WTC11 (cell line): ENCODE data around the gene SEC16A. TPM values are rescaled to one million over a fixed set of nuclear protein-coding genes. Genes with fewer than 3 reads are reported as not detected.

Source experiments
- ATAC-seq: fragments of 200-7000 bp; cut with Tn5 transposase; 2 replicates; pipeline ENCODE4 v1.10.0; 2021; ENCODE audit warnings: mild to moderate bottlenecking, moderate library complexity
- CTCF ChIA-PET: fragments of 300-600 bp; sonication (Branson Sonifier 250); formaldehyde crosslinking; loops from one replicate; lab custom pipeline; 2021; ENCODE audit warnings: antibody characterized with exemption; lab: Charles Lee
- POLR2A ChIA-PET: fragments of 350-600 bp; sonication (Branson Sonifier 250); formaldehyde crosslinking; loops from one replicate; lab custom pipeline; 2021; ENCODE audit warnings: antibody characterized with exemption; lab: Charles Lee
- DNase-seq: peaks from one replicate; pipeline ENCODE4 v3.0.0; 2021; ENCODE audit warnings: low spot score
- H3K27ac Mint-ChIP-seq: 2 replicates; pipeline ENCODE4 v1.8.0; 2021; ENCODE audit warnings: mixed read lengths
- H3K27me3 Mint-ChIP-seq: 2 replicates; pipeline ENCODE4 v1.8.0; 2021; ENCODE audit warnings: low read depth, mild to moderate bottlenecking, moderate library complexity, mixed read lengths
- H3K36me3 Mint-ChIP-seq: 2 replicates; pipeline ENCODE4 v1.8.0; 2021; ENCODE audit warnings: mixed read lengths
- H3K4me1 Mint-ChIP-seq: 2 replicates; pipeline ENCODE4 v1.8.0; 2022; ENCODE audit warnings: mixed read lengths
- H3K4me3 Mint-ChIP-seq: 2 replicates; pipeline ENCODE4 v1.8.0; 2021; ENCODE audit warnings: mild to moderate bottlenecking, moderate library complexity, mixed read lengths
- H3K9me3 Mint-ChIP-seq: 2 replicates; pipeline ENCODE4 v1.8.0; 2021; ENCODE audit warnings: mixed read lengths
- FOXK1 ChIP-seq: sonication (generic); formaldehyde crosslinking; IDR thresholded peaks from 2 replicates; pipeline ENCODE4 v1.8.0; 2022; ENCODE audit warnings: mild to moderate bottlenecking, moderate library complexity, missing genetic modification reagents
- FOXP1 ChIP-seq: sonication (generic); formaldehyde crosslinking; IDR thresholded peaks from 2 replicates; pipeline ENCODE4 v1.8.0; 2022; ENCODE audit warnings: missing genetic modification reagents, mild to moderate bottlenecking, moderate library complexity, borderline replicate concordance
- GTF2I ChIP-seq: fragments of 250-450 bp; sonication (Bioruptor Pico); conservative IDR thresholded peaks from 2 replicates; pipeline ENCODE4 v1.4.0; 2021; ENCODE audit warnings: mild to moderate bottlenecking
- HMGA2 ChIP-seq: fragments of 250-450 bp; sonication (Bioruptor Pico); IDR thresholded peaks from 2 replicates; pipeline ENCODE4 v1.4.0; 2021; ENCODE audit warnings: mild to moderate bottlenecking, moderate library complexity
- JUN ChIP-seq: sonication (generic); formaldehyde crosslinking; IDR thresholded peaks from 2 replicates; pipeline ENCODE4 v1.8.0; 2023; ENCODE audit warnings: mild to moderate bottlenecking, missing genetic modification reagents
- KAT7 ChIP-seq: sonication (generic); formaldehyde crosslinking; IDR thresholded peaks from 2 replicates; pipeline ENCODE4 v1.8.1; 2023; ENCODE audit warnings: missing genetic modification reagents, mild to moderate bottlenecking, borderline replicate concordance
- MYBL2 ChIP-seq: sonication (generic); formaldehyde crosslinking; IDR thresholded peaks from 2 replicates; pipeline ENCODE4 v1.8.1; 2023; ENCODE audit warnings: mild to moderate bottlenecking, moderate library complexity, missing genetic modification reagents
- NFE2L1 ChIP-seq: sonication (generic); formaldehyde crosslinking; IDR thresholded peaks from 2 replicates; pipeline ENCODE4 v1.8.1; 2023; ENCODE audit warnings: missing genetic modification reagents
- NR3C1 ChIP-seq: sonication (generic); formaldehyde crosslinking; conservative IDR thresholded peaks from 2 replicates; pipeline ENCODE4 v1.8.1; 2023; ENCODE audit warnings: low read depth, mild to moderate bottlenecking, missing genetic modification reagents
- SMAD4 ChIP-seq: sonication (generic); formaldehyde crosslinking; IDR thresholded peaks from 2 replicates; pipeline ENCODE4 v1.8.0; 2022; ENCODE audit warnings: mild to moderate bottlenecking, missing genetic modification reagents
- SP1 ChIP-seq: sonication (generic); formaldehyde crosslinking; conservative IDR thresholded peaks from 2 replicates; pipeline ENCODE4 v1.8.1; 2022; ENCODE audit warnings: missing genetic modification reagents
- ZBTB21 ChIP-seq: sonication (generic); formaldehyde crosslinking; IDR thresholded peaks from 2 replicates; pipeline ENCODE4 v1.8.1; 2023; ENCODE audit warnings: mild to moderate bottlenecking, missing genetic modification reagents, borderline replicate concordance
- ZNF423 ChIP-seq: fragments of 250-450 bp; sonication (Bioruptor Pico); IDR thresholded peaks from 2 replicates; pipeline ENCODE4 v2.1.2; 2022; ENCODE audit warnings: mild to moderate bottlenecking, moderate library complexity
- total RNA-seq: library from RNA; stranded (reverse); gene quantifications from 3 replicates; pipeline ENCODE4 v1.2.3, GENCODE V29; 2021
- TF ChIP-seq, protein P1 (sequence below): fragments of 250-450 bp; sonication (Bioruptor Pico); IDR thresholded peaks from 2 replicates; pipeline ENCODE4 v1.9.0; 2021; ENCODE audit warnings: mild to moderate bottlenecking, borderline replicate concordance
- TF ChIP-seq, protein P2 (sequence below): sonication (generic); formaldehyde crosslinking; IDR thresholded peaks from 2 replicates; pipeline ENCODE4 v1.8.1; 2023; ENCODE audit warnings: mild to moderate bottlenecking, missing genetic modification reagents, borderline replicate concordance
- TF ChIP-seq, protein P3 (sequence below): sonication (generic); formaldehyde crosslinking; IDR thresholded peaks from 2 replicates; pipeline ENCODE4 v1.8.0; 2023; ENCODE audit warnings: missing genetic modification reagents, mild to moderate bottlenecking, borderline replicate concordance
- TF ChIP-seq, protein P4 (sequence below): sonication (generic); formaldehyde crosslinking; IDR thresholded peaks from 2 replicates; pipeline ENCODE4 v1.8.0; 2022; ENCODE audit warnings: mild to moderate bottlenecking, missing genetic modification reagents
- TF ChIP-seq, protein P5 (sequence below): sonication (generic); formaldehyde crosslinking; IDR thresholded peaks from 2 replicates; pipeline ENCODE4 v1.8.0; 2023; ENCODE audit warnings: mild to moderate bottlenecking, missing genetic modification reagents
- TF ChIP-seq, protein P6 (sequence below): sonication (generic); formaldehyde crosslinking; IDR thresholded peaks from 2 replicates; pipeline ENCODE4 v1.8.1; 2023; ENCODE audit warnings: mild to moderate bottlenecking, missing genetic modification reagents

Gene SEC16A
- total RNA-seq, 1 experiment from 2014 or later = 70.9 TPM

DNA sequence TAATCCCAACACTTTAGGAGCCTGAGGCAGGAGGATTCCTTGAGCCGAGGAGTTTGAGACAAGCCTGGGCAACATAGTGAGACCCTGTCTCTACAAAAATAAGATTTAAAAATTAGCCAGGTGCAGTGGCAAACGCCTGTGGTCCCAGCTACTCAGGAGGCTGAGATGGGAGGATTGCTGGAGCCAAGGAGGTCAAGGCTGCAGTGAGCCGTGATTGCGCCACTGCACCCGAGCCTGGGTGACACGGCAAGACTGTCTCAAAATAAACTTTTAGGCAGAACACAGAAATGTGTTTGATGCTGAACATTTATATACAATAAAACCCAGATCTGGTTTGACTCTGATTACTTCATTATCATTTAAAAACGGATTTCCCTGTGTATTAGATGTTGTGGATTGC lies 77.4 kb downstream of the SEC16A start:
- Mint-ChIP-seq H3K27me3 (no peaks in the 10 kb centered on the region), H3K4me3 (no peak overlapping the region), H3K36me3 (peaks cover 59% of the 10 kb centered on the region)
- no peak for TF ChIP-seq NR3C1
- TF ChIP-seq KAT7 (CRISPR knock-in tag) = no peak
- no peak for TF ChIP-seq SP1
- no peak for TF ChIP-seq SMAD4 (CRISPR knock-in tag)
- no peak for TF ChIP-seq NFE2L1 (CRISPR knock-in tag)
- TF ChIP-seq JUN (CRISPR knock-in tag) = no peak
- TF ChIP-seq, protein P1, sequence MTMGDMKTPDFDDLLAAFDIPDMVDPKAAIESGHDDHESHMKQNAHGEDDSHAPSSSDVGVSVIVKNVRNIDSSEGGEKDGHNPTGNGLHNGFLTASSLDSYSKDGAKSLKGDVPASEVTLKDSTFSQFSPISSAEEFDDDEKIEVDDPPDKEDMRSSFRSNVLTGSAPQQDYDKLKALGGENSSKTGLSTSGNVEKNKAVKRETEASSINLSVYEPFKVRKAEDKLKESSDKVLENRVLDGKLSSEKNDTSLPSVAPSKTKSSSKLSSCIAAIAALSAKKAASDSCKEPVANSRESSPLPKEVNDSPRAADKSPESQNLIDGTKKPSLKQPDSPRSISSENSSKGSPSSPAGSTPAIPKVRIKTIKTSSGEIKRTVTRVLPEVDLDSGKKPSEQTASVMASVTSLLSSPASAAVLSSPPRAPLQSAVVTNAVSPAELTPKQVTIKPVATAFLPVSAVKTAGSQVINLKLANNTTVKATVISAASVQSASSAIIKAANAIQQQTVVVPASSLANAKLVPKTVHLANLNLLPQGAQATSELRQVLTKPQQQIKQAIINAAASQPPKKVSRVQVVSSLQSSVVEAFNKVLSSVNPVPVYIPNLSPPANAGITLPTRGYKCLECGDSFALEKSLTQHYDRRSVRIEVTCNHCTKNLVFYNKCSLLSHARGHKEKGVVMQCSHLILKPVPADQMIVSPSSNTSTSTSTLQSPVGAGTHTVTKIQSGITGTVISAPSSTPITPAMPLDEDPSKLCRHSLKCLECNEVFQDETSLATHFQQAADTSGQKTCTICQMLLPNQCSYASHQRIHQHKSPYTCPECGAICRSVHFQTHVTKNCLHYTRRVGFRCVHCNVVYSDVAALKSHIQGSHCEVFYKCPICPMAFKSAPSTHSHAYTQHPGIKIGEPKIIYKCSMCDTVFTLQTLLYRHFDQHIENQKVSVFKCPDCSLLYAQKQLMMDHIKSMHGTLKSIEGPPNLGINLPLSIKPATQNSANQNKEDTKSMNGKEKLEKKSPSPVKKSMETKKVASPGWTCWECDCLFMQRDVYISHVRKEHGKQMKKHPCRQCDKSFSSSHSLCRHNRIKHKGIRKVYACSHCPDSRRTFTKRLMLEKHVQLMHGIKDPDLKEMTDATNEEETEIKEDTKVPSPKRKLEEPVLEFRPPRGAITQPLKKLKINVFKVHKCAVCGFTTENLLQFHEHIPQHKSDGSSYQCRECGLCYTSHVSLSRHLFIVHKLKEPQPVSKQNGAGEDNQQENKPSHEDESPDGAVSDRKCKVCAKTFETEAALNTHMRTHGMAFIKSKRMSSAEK (CRISPR knock-in tag) = no peak
- no peak for TF ChIP-seq GTF2I (CRISPR knock-in tag)
- TF ChIP-seq, protein P2, sequence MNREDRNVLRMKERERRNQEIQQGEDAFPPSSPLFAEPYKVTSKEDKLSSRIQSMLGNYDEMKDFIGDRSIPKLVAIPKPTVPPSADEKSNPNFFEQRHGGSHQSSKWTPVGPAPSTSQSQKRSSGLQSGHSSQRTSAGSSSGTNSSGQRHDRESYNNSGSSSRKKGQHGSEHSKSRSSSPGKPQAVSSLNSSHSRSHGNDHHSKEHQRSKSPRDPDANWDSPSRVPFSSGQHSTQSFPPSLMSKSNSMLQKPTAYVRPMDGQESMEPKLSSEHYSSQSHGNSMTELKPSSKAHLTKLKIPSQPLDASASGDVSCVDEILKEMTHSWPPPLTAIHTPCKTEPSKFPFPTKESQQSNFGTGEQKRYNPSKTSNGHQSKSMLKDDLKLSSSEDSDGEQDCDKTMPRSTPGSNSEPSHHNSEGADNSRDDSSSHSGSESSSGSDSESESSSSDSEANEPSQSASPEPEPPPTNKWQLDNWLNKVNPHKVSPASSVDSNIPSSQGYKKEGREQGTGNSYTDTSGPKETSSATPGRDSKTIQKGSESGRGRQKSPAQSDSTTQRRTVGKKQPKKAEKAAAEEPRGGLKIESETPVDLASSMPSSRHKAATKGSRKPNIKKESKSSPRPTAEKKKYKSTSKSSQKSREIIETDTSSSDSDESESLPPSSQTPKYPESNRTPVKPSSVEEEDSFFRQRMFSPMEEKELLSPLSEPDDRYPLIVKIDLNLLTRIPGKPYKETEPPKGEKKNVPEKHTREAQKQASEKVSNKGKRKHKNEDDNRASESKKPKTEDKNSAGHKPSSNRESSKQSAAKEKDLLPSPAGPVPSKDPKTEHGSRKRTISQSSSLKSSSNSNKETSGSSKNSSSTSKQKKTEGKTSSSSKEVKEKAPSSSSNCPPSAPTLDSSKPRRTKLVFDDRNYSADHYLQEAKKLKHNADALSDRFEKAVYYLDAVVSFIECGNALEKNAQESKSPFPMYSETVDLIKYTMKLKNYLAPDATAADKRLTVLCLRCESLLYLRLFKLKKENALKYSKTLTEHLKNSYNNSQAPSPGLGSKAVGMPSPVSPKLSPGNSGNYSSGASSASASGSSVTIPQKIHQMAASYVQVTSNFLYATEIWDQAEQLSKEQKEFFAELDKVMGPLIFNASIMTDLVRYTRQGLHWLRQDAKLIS (CRISPR knock-in tag) = no peak
- TF ChIP-seq, protein P3, sequence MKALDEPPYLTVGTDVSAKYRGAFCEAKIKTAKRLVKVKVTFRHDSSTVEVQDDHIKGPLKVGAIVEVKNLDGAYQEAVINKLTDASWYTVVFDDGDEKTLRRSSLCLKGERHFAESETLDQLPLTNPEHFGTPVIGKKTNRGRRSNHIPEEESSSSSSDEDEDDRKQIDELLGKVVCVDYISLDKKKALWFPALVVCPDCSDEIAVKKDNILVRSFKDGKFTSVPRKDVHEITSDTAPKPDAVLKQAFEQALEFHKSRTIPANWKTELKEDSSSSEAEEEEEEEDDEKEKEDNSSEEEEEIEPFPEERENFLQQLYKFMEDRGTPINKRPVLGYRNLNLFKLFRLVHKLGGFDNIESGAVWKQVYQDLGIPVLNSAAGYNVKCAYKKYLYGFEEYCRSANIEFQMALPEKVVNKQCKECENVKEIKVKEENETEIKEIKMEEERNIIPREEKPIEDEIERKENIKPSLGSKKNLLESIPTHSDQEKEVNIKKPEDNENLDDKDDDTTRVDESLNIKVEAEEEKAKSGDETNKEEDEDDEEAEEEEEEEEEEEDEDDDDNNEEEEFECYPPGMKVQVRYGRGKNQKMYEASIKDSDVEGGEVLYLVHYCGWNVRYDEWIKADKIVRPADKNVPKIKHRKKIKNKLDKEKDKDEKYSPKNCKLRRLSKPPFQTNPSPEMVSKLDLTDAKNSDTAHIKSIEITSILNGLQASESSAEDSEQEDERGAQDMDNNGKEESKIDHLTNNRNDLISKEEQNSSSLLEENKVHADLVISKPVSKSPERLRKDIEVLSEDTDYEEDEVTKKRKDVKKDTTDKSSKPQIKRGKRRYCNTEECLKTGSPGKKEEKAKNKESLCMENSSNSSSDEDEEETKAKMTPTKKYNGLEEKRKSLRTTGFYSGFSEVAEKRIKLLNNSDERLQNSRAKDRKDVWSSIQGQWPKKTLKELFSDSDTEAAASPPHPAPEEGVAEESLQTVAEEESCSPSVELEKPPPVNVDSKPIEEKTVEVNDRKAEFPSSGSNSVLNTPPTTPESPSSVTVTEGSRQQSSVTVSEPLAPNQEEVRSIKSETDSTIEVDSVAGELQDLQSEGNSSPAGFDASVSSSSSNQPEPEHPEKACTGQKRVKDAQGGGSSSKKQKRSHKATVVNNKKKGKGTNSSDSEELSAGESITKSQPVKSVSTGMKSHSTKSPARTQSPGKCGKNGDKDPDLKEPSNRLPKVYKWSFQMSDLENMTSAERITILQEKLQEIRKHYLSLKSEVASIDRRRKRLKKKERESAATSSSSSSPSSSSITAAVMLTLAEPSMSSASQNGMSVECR (CRISPR knock-in tag) = no peak
- no peak for TF ChIP-seq HMGA2
- no peak for TF ChIP-seq MYBL2 (CRISPR knock-in tag)
- TF ChIP-seq, protein P4, sequence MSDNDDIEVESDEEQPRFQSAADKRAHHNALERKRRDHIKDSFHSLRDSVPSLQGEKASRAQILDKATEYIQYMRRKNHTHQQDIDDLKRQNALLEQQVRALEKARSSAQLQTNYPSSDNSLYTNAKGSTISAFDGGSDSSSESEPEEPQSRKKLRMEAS (CRISPR knock-in tag) = no peak
- TF ChIP-seq, protein P5, sequence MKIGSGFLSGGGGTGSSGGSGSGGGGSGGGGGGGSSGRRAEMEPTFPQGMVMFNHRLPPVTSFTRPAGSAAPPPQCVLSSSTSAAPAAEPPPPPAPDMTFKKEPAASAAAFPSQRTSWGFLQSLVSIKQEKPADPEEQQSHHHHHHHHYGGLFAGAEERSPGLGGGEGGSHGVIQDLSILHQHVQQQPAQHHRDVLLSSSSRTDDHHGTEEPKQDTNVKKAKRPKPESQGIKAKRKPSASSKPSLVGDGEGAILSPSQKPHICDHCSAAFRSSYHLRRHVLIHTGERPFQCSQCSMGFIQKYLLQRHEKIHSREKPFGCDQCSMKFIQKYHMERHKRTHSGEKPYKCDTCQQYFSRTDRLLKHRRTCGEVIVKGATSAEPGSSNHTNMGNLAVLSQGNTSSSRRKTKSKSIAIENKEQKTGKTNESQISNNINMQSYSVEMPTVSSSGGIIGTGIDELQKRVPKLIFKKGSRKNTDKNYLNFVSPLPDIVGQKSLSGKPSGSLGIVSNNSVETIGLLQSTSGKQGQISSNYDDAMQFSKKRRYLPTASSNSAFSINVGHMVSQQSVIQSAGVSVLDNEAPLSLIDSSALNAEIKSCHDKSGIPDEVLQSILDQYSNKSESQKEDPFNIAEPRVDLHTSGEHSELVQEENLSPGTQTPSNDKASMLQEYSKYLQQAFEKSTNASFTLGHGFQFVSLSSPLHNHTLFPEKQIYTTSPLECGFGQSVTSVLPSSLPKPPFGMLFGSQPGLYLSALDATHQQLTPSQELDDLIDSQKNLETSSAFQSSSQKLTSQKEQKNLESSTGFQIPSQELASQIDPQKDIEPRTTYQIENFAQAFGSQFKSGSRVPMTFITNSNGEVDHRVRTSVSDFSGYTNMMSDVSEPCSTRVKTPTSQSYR (CRISPR knock-in tag) = no peak
- no peak for TF ChIP-seq FOXK1
- no peak for TF ChIP-seq FOXP1
- TF ChIP-seq, protein P6, sequence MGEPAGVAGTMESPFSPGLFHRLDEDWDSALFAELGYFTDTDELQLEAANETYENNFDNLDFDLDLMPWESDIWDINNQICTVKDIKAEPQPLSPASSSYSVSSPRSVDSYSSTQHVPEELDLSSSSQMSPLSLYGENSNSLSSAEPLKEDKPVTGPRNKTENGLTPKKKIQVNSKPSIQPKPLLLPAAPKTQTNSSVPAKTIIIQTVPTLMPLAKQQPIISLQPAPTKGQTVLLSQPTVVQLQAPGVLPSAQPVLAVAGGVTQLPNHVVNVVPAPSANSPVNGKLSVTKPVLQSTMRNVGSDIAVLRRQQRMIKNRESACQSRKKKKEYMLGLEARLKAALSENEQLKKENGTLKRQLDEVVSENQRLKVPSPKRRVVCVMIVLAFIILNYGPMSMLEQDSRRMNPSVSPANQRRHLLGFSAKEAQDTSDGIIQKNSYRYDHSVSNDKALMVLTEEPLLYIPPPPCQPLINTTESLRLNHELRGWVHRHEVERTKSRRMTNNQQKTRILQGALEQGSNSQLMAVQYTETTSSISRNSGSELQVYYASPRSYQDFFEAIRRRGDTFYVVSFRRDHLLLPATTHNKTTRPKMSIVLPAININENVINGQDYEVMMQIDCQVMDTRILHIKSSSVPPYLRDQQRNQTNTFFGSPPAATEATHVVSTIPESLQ (CRISPR knock-in tag) = no peak
- no peak for TF ChIP-seq ZNF423 (CRISPR knock-in tag)
- no peak for TF ChIP-seq ZBTB21 (CRISPR knock-in tag)
- TF ChIP-seq, all 79 proteins: peak for 0
- ChIA-PET CTCF (interaction anchor here (1.6 kb wide), 1 partner anchor 60 kb away, joined by 3 read pairs; no protein-coding TSS in a partner anchor), POLR2A (no interaction called here)
- H3K27ac Mint-ChIP-seq = no peak overlapping the region
- no peak for DNase-seq
- H3K9me3 Mint-ChIP-seq = no peaks in the 10 kb centered on the region
- H3K4me1 Mint-ChIP-seq = peaks cover 16% of the 10 kb centered on the region
- ATAC-seq = no peak
